ENCODE results near the gene TRIM33. TPM values are rescaled to one million over a fixed set of nuclear protein-coding genes. Genes with fewer than 3 reads are reported as not detected.

TRIM33 gene
- total RNA-seq, 4 donors from 2014 or later, result 26.7 to 49.0 (median 34.5) TPM

GRCh38 chr1:114508386-114508898 is 2.6 kb downstream of the TRIM33 start:
- no peaks in the 10 kb centered on the region for H3K27me3 ChIP-seq
- peaks cover 5 to 70% (median 29%) of the 10 kb centered on the region in 3 donors for H3K4me1 ChIP-seq
- ATAC-seq, result no peak
- H3K9me3 ChIP-seq, result no peaks in the 10 kb centered on the region
- H3K36me3 ChIP-seq, result peaks cover 0 to 7% of the 10 kb centered on the region in 2 donors
- 36 to 57% methylated on average over 2 of the region's 2 CpGs for WGBS, 2 donors (ENCODE audit: low coverage in 1 of 2)
- TF ChIP-seq CTCF (IDR thresholded peaks at IDR 0.05) (no peak), POLR2AphosphoS5 (IDR thresholded peaks at IDR 0.05) (no peak), POLR2A (IDR thresholded peaks at IDR 0.05) (no peak), EP300 (IDR thresholded peaks at IDR 0.05) (no peak)
- no peak overlapping the region for H3K27ac ChIP-seq
- no peak overlapping the region for H3K4me3 ChIP-seq

GRCh38 chr1:114507513-114507912 is 3.5 kb downstream of the TRIM33 start:
- H3K27me3 ChIP-seq, result no peaks in the 10 kb centered on the region
- H3K9me3 ChIP-seq, result no peaks in the 10 kb centered on the region
- 37 to 59% methylated on average over 3 of the region's 3 CpGs for WGBS, 2 donors (ENCODE audit: low coverage in 1 of 2)
- no peak overlapping the region for H3K4me3 ChIP-seq
- H3K36me3 ChIP-seq, result peaks cover 0 to 7% of the 10 kb centered on the region in 2 donors
- ATAC-seq, result no peak
- TF ChIP-seq CTCF (IDR thresholded peaks at IDR 0.05) (no peak), POLR2A (IDR thresholded peaks at IDR 0.05) (no peak), POLR2AphosphoS5 (IDR thresholded peaks at IDR 0.05) (no peak), EP300 (IDR thresholded peaks at IDR 0.05) (no peak)
- H3K4me1 ChIP-seq, result peaks cover 5 to 70% (median 29%) of the 10 kb centered on the region in 3 donors
- H3K27ac ChIP-seq, result no peak overlapping the region

- TF ChIP-seq POLR2AphosphoS5 (IDR thresholded peaks at IDR 0.05), result no peak
- no peak for TF ChIP-seq EP300 (IDR thresholded peaks at IDR 0.05)
- TF ChIP-seq POLR2A (IDR thresholded peaks at IDR 0.05), result no peak
- no peak for TF ChIP-seq CTCF (IDR thresholded peaks at IDR 0.05)
- no peaks in the 10 kb centered on the region for H3K9me3 ChIP-seq
- peaks cover 0 to 7% of the 10 kb centered on the region in 2 donors for H3K36me3 ChIP-seq
- ATAC-seq, result no peak
- no peak overlapping the region for H3K4me3 ChIP-seq
- WGBS, 2 donors (ENCODE audit: low coverage in 1 of 2), result 63 to 69% methylated on average over 2 of the region's 2 CpGs
- H3K27ac ChIP-seq, result no peak overlapping the region
- H3K4me1 ChIP-seq, result peaks cover 5 to 73% (median 29%) of the 10 kb centered on the region in 3 donors
- no peaks in the 10 kb centered on the region for H3K27me3 ChIP-seq
Observed at GRCh38 chr1:114505148-114505561, 5.8 kb downstream of the TRIM33 start.

DNA sequence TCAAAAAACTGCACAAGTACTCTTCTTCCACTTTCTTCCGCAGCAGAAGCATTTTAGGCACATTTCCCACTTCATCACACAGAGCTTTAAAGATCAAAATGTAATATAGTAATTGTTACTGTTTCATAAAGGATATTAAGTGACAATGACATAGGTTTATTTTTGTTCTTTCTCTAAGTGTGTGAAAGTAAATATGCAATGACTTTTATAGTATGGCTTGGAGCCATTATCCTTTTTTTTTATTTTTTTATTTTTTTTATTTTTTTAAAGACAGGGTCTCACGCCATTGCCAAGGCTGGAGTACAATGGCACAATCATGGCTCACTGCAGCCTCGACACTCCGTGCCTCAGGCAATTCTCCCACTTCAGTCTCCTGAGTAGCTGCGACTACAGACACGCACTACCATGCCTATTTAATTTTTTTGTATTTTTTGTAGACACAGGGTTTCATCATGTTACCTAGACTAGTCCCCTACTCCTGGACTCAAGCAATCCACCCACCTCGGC is 7.0 kb downstream of the TRIM33 start:
- Histone ChIP-seq H3K4me3 (no peak overlapping the region), H3K27ac (no peak overlapping the region), H3K9me3 (no peaks in the 10 kb centered on the region), H3K27me3 (no peaks in the 10 kb centered on the region), H3K4me1 (peaks cover 0 to 63% (median 20%) of the 10 kb centered on the region in 3 donors), H3K36me3 (peaks cover 0 to 7% of the 10 kb centered on the region in 2 donors)
- WGBS, 2 donors (ENCODE audit: low coverage in 1 of 2), result 63 to 70% methylated on average over 7 of the region's 7 CpGs
- TF ChIP-seq POLR2AphosphoS5 (IDR thresholded peaks at IDR 0.05), result no peak
- no peak for TF ChIP-seq POLR2A (IDR thresholded peaks at IDR 0.05)
- TF ChIP-seq EP300 (IDR thresholded peaks at IDR 0.05), result no peak
- no peak for TF ChIP-seq CTCF (IDR thresholded peaks at IDR 0.05)
- ATAC-seq, result no peak

DNA sequence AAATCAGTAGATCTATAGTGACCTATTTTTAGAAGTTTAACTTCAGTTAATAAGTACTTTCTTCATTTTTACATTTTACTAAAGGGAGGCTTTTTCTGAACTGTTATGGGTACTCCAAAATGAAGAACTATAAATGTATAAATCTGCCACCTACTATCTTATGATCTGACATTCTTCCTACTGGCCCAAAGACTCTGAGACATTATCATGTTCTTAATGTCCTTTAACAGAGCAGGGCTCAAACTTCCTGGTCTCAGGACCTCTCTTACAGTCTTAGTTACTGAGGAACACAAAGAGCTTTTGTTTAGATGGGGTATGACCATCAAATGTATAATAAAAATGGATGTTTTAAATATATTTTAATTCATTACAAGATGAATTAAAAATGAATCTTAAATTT is 8.9 kb downstream of the TRIM33 start:
- ATAC-seq, result no peak
- TF ChIP-seq CTCF (IDR thresholded peaks at IDR 0.05) (no peak), POLR2A (IDR thresholded peaks at IDR 0.05) (no peak), POLR2AphosphoS5 (IDR thresholded peaks at IDR 0.05) (no peak), EP300 (IDR thresholded peaks at IDR 0.05) (no peak)
- Histone ChIP-seq H3K27ac (no peak overlapping the region), H3K4me3 (no peak overlapping the region), H3K36me3 (peaks cover 0 to 7% of the 10 kb centered on the region in 2 donors), H3K4me1 (peaks cover 0 to 44% (median 3%) of the 10 kb centered on the region in 3 donors), H3K9me3 (no peaks in the 10 kb centered on the region), H3K27me3 (no peaks in the 10 kb centered on the region)

All from gastroesophageal sphincter (tissue), 4 donors.